Choroid plexus epithelial cell (primary cell): ENCODE results near the gene CDC42EP3.

Experiments used
- DNase-seq: peaks from one replicate; pipeline ENCODE4 v3.0.0-alpha.2; 2010; ENCODE audit warnings: low read depth
- H3K4me3 ChIP-seq: 2 replicates; pipeline ENCODE4 v1.5.1; 2011; ENCODE audit warnings: low read depth, mild to moderate bottlenecking, control low read depth, low read length, moderate library complexity
- TF ChIP-seq, protein P1 (sequence below): conservative IDR thresholded peaks from 2 replicates; pipeline ENCODE4 v1.5.1; 2011; ENCODE audit warnings: low read depth, mild to moderate bottlenecking, control low read depth, inconsistent platforms, low read length, moderate library complexity

Gene CDC42EP3

DNA sequence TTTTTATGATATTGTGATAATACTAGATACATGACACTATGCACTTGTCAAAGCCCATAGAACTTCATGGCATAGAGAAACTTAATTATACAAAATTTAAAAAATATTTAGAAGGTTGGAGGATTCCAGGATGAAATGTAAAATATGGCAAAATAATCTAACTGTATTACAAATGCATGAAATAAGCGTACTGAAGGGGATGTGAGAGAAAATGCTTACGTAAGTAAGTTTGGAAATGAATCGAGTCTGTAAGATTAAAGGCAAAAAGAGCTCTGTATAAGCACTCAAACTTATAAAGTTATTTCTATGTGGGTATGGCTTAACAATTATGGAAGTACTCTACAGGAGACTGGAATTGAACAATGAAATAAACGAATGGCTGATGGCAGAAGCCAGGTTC, 13.4 kb upstream of the CDC42EP3 start:
- no peak for DNase-seq
- TF ChIP-seq, protein P1, sequence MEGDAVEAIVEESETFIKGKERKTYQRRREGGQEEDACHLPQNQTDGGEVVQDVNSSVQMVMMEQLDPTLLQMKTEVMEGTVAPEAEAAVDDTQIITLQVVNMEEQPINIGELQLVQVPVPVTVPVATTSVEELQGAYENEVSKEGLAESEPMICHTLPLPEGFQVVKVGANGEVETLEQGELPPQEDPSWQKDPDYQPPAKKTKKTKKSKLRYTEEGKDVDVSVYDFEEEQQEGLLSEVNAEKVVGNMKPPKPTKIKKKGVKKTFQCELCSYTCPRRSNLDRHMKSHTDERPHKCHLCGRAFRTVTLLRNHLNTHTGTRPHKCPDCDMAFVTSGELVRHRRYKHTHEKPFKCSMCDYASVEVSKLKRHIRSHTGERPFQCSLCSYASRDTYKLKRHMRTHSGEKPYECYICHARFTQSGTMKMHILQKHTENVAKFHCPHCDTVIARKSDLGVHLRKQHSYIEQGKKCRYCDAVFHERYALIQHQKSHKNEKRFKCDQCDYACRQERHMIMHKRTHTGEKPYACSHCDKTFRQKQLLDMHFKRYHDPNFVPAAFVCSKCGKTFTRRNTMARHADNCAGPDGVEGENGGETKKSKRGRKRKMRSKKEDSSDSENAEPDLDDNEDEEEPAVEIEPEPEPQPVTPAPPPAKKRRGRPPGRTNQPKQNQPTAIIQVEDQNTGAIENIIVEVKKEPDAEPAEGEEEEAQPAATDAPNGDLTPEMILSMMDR: no peak
- no peak overlapping the region for H3K4me3 ChIP-seq

DNA sequence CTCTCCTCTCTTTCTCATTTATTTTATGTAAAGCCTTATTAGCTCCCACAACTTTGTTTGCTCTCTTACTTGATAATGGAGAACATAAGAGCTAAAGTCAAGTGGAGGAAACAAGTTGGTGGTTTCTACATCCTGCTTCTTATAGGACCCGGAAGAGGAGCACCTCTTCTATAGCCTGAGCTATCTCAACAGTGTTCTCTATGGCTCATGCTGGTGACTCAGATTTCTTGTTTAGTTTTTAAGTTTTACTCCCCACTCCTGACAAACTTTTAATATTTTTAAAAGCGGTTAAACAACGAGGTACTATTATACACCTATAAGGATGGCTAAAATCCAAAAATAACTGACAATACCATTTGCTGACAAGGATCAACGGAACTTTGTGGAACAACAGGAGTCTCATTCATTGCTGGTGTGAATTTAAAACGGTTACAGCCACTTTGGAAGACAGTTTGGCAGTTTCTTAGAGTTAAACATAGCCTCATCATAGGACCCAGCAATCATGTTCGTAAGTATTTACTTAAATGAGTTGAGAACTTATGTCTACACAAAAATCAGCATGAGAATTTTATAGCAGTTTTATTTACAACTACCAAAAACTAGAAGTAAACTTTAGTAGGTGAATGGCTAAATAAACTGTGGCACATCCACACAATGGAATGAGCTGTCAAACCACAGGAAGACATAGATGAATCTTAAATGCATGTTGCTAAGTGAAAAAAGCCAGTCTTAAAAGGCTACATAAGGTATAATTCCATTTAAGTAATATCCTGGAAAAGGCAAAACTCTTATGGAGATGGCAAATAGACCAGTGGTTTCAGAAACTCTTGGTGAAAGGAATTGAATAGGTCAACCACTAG, 12.7 kb upstream of the CDC42EP3 start:
- no peak for DNase-seq
- TF ChIP-seq, protein P1: no peak
- H3K4me3 ChIP-seq: no peak overlapping the region

DNA sequence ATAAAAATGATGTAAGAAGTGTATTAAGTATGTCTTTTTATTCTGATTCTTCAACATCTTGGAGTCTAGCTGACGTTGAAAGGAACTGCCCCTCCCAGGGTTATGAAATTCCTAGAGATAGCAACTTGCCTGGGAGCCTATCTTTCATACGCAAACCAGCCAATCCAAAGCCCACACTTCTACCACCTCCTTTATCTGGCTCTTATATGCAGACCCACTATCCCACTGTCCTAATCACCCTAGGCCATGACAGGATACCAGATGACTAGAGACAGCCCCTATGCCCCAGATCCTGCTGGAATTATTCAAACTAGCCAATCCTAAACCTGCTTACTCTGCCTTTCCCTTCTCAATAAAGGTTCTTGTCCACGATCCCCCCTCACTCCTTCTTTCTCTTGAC, 11.8 kb upstream of the CDC42EP3 start:
- TF ChIP-seq, protein P1: no peak
- DNase-seq: no peak
- no peak overlapping the region for H3K4me3 ChIP-seq

DNA sequence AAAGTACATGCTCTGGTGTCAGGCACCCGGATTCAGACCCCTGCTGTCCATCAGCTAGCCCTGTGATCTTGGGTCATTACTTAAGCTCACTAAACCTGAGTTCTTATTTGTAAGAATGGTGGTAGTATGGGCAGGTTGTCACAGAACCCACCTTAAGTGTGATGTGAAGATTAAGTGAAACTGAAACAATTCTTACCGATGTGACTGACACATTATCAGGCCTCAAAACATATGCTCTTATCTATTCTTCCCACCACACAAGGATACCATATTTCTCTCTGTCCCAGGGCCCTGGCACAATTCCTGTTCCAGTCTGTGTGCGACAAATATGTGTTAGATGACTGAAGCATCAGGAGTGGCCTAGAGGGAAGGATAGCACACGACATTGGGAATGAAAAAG, 11.0 kb upstream of the CDC42EP3 start:
- no peak for DNase-seq
- TF ChIP-seq, protein P1: no peak
- H3K4me3 ChIP-seq: no peak overlapping the region

DNA sequence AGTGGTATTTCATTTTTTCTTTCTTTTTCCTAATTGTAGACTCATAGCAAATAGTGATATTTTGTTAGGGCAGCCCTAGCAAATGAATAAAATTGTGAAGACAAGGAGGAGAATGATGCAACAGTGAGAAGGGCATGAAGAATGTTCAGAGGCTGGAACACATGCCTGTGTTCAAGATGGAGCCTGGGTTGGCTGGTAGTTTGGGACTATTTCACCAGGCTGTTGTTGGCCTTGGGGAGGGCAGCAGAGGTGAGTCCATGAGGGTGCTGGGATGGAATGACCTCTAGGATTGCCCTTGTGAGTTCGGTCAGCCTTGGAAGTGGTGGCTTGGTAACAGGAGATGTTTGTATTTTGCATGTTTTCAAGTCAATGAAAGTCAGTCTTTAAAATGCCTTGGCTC, 10.1 kb upstream of the CDC42EP3 start:
- TF ChIP-seq, protein P1: no peak
- DNase-seq: no peak

DNA sequence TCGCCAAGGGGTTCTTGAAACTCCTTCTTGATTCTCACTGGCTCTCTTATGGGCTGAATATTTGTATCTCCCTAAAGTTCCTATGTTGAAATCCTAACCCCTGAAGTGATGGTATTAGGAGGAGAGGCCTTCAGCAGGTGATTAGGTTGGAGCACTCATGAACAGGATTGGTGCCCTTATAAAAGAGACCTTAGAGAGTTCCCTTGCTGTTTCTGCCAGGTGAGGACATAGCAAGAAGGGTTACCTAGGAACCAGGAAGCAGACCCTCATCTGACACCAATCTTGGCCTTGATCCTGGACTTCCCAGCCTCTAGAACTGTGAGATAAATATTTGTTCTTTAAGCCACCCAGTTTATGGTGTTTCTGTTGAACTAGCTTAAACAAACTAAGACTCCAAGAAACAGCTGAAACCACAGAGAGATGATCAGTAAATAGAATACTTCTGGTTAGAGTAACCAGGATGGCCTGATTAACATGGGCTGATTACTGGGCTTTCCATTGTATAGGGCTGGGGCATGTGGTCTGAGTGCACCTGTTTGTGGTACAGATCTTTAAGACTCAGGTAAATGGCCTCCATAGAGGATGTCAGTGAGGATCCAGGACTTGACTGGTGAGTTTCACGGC, 7.7 kb upstream of the CDC42EP3 start:
- TF ChIP-seq, protein P1: no peak
- H3K4me3 ChIP-seq: no peak overlapping the region
- no peak for DNase-seq

More for the DNA sequence above, 10.1 kb upstream of the CDC42EP3 start:
- no peak overlapping the region for H3K4me3 ChIP-seq
